SK-N-DZ (cell line): Measurements from ENCODE around the gene KIAA1328.
A peak's percentile ranks its signal among the peaks of the same experiment; 100 is the strongest.

Experiments
- DNase-seq: peaks from one replicate; pipeline ENCODE4 v3.0.0-alpha.2; 2015; ENCODE audit warnings: low spot score

The KIAA1328 gene

DNA sequence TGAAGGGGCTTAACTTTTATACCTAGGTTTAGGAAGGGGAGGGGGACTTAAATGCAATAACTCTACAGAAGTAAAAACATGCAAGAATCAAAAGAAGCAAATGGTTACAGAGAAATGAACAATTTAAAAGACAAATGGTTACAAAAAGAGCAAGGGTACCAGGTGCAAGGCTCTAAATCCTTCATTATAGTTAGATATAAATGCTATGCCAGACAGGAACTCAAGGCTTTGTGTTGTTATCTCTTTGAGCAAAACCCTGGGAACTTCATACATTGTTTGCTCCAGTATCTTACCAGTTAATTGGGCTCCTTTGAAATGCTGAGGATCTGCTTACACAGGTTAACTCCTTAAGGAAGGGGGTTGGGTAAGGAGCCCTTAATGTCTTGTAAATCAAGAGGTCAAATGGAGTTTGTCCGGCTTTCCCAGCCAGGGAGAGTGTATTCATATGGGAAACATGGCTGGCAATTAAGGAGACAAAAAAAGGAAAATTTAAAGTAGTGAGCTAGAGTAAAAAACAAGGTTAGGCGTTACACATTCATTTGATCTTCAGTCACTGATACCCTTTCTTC, 389.2 kb downstream of the KIAA1328 start:
- DNase-seq, result no peak

DNA sequence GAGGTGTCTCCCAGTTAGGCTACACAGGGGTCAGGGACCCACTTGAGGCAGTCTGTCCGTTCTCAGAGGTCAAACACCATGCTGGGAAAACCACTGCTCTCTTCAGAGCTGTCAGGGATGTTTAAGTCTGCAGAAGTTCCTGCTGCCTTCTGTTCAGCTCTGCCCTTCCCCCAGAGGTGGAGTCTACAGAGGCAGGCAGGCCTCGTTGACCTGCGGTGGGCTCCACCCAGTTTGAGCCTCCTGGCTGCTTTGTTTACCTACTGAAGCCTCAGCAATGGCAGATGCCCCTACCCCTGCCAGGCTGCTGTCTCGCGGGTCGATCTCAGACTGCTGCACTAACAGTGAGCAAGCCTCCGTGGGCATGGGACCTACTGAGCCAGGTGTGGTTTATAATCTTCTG, 390.3 kb downstream of the KIAA1328 start:
- DNase-seq, result no peak

DNA sequence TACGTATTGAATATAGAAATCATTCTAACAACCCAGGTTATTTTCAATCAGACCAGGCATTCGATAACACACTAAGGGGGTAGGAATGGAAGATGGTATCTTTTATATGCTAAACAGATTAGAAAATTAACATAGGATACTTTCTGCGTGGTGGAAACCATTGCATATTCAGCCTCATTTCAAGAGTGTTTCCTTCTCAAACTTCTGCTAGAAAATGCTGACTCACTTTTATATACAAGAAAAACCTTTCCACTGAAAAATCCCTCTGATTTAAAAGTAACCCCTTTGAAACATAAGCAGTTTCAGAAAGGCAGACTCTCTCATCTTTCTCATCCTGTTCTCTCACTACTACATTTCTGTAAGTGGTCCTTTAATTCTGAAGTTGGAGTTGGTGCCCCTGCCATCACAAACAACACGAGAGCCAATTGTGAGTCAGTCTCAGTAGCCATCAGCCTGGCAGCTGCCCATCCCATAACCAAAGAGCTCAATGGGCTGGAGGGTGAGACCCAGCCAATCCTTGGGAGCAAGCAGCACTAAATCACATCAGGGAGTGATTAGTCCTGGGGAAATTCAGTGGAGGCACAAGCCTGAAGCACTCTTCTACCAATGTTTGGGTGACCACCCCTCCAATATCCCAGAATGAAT, 393.5 kb downstream of the KIAA1328 start:
- no peak for DNase-seq

GRCh38 chr18:37222999-37223378, 394.1 kb downstream of the KIAA1328 start:
- DNase-seq, result no peak

DNA sequence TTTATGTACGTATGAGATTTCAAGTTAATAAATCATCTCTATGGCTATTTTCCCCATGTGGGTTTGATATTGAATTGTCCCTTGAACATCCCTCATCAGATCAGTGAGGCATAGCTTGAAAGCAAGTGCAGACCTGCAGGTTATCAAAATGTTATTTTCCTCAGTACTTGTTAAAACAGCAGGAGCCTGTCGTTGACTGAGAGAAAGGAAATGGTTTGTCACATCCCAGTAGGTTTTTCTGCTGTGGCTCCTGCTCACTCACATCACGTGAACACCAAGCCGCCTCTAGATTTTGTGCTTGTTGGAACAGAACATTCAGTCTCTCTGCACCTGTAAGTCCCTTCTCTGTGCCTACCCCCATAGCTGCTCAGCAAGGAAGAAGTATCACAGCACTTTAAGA, 396.4 kb downstream of the KIAA1328 start:
- DNase-seq, result no peak

GRCh38 chr18:37230768-37231167, 401.8 kb downstream of the KIAA1328 start:
- no peak for DNase-seq

DNA sequence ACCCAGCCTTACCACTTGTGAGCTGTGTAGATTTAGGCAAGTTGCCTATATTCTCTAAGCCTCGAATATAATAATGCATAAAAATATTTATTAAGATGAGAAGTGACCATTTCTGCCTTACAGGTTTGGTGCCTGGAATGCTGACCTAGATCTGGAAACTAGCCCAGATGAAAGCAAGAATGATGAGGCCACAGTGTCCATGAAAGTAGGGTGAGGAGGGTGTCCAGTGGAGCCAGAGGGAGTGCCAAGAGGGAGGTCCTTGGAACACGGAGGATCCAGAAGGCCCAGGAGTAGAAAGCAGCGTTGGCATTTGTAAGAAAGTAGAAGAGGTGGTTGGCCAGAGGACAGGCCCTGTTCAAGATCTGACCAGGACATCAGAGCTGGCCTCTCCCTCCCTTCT, 402.3 kb downstream of the KIAA1328 start:
- no peak for DNase-seq

DNA sequence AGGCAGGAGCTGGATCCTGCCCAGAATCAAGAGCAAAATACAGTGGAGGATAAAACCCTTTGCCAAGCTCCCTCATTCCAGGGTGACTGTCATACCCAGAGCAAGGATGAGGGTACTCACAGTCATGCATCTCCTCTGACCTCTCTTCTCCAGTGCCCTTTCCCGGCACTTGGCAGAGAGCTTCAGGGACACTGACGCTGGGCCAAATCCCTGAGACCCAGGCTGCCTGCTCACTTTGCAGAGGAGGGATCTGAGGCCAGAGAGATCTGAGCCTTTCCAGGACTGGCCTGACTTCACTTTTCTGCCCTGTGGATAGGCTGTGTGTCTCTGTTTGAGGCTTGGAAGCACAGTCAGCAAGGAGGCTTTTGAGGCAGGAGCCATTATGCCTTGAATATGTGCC, 406.7 kb downstream of the KIAA1328 start:
- no peak for DNase-seq

DNA sequence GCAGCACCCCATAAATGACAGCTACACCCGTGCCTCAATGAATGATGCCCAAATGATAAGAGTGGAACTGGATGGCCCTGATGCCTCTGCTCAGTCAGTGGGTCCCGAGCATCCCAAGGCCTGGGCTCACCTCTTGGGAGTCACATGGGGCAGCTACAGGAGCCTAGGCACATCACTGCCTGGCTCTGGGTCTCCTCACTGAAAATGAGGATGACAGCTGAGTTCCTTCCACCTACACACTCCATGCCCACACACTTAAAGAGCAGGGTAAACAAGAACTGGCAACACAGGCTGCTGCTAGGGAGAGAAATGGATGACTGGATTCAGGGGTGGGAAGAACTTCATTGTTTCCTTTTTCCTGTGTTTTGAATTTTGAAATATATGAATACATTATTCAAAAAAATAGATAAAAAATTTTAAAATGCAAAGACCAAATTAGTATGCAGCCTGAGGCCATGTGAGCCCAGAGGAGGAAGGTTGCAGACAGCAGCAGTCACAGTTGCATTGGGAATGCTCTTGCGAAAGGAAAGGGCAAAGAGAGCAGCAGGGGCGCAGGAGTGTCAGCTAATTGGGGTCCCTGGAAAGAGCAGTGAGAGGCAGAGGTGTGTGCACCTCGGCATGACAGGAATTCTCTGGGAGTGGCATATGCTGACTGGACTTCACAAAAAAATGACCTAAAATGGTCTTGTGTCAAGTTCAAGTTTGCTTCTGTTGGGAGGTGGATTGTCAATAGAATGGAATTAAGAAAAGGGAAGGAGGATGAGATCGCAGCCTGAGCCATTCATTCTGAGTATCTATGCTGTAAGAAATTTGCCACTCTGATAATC, 409.6 kb downstream of the KIAA1328 start:
- DNase-seq, result peak; percentile 72

DNA sequence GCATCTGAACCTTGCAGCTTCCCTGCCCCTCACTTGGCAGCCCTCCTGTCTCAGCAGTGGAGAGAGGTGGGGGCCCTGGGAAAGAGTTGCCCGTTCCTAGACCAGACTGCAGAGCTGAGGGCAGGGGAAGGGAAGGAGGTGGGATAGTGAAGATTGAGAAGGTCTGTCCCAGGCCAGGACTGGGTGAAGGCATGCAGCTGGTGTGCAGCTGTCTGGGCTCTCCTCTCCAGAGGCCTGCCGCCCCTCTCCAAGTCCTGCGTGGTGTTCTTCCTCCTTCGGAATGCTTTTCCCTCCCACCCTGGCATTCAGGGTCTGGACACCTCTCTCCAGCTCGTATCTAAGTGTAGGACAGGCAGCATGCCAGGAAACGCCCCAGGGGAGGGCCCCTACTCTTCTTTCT, 413.2 kb downstream of the KIAA1328 start:
- no peak for DNase-seq

DNA sequence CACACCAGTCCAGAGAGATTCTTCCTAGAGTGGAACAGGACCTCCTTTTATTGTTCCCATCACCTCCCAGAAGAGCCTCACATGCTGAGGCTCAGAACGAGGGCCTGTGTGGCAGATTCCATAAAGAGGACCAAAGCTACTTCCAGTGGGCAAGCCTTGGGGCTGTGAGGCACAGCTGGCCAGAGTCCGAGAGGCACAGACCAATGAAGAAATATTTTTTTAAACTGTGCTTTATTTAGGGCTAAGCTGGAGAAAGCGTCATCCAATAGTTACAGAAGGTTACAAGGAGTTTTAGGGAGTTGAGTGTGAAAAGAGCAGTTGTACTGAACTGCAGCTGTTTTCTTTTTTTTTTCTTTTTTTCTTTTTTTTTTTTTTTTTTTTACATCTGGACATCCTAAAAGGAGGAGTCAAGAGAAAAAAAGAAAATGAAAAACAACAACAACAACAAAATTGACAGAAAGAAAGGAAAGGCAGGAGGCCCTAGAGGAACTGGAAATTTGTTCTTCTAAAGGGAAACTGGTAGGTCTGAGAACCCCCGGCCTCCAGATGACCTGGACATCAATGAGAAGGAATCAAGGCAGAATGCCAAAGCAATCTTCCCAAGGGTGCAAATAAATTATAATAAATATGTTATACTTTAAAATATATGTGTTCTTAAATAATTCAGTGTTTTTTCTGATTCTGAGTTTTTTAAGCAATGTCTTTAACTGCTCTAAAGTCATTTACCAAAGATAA, 414.1 kb downstream of the KIAA1328 start:
- DNase-seq, result no peak

- DNase-seq, result no peak
Measured at GRCh38 chr18:37243741-37244140, 414.8 kb downstream of the KIAA1328 start.

DNA sequence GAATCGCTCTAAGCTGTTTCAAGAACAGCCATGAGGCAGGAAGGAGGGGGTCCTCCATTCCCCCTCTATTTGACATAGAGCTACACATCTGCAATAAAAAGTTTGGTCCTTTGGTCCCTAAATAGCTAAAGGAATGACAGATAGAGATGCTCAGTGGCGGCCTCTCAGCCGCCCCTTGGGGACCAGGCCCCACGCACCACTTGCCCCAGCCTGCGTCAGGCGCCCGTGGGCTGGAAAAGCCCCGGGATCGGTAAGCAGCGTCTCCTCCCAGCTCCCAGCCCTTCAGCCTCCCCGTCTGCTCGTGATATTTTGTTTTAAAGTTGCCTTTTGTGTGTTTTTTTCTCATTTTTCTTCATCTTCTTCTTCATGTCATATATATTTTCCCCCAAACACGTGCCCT, 415.7 kb downstream of the KIAA1328 start:
- DNase-seq, result no peak

GRCh38 chr18:37246779-37247340, 417.9 kb downstream of the KIAA1328 start:
- no peak for DNase-seq

- DNase-seq, result no peak
Measured at GRCh38 chr18:37247497-37248161, 418.7 kb downstream of the KIAA1328 start.

- DNase-seq, result no peak
Measured at GRCh38 chr18:37248281-37248680, 419.4 kb downstream of the KIAA1328 start.

DNA sequence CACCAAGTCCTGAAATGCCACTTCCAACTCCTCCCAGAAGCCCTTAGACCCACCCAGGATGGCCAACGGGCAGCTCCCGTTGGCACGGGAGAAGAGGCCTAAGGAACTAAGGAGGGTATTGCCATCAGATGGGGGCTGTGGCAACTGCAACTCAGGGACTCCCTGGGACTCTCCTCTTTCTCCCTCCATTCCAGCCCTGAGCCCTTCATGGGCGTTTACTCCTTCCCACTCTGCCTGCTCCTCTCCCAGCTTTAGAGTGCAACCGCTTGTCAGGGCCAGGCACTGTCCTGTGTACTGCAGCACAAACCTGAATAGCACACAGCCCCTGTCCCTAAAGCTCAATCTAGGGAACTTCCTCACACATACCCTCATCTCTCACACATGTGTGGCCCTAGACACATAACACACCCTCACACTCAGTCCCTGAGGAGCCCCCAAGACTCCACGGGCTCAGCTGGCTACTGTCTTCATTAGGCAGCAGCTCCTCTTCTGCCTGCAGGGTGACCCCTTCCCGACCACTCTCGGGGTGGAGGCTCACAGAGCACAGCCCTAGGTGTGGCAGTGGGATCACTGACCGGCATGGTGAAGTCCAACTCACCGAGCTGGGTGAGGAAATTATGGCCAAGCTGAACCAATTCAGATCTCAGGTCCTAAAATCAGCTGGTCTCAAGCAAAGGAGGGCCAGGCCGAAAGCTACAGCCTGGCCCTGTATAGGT, 420.4 kb downstream of the KIAA1328 start:
- no peak for DNase-seq

DNA sequence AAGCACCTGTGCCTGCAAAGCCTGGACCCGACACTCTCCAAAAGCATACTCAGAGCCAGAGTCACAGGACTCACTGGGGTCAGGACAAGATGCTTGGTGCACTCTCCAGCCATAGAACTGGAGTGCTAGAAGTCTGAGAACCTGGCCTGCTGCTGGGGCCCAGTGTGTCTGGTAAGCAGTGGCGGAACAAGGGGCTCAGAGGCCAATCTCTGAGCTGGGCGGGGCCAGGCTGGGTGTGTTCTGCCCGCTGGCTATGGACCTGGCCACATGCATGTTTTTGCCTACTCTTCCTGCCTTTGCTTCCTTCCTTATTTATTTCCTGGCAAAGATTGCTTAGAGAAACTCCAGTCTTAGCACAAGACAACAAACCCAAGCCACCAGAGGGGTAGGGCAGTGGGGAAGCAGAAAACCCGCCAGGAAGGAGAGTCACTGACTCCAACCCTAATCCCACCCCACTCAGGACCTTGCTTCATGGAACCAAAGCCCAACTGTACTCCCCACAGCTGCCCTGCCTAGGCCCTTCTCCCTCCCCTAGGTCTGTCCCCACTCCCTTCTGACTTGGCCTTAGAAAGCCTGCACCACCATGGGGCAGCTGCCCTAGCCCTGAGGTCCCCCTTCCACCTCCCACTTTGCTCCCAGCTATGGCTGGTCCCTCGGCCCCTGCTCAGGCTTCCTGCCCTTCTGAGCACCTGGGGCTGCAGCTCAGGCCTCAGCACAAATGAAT, 421.1 kb downstream of the KIAA1328 start:
- no peak for DNase-seq

DNA sequence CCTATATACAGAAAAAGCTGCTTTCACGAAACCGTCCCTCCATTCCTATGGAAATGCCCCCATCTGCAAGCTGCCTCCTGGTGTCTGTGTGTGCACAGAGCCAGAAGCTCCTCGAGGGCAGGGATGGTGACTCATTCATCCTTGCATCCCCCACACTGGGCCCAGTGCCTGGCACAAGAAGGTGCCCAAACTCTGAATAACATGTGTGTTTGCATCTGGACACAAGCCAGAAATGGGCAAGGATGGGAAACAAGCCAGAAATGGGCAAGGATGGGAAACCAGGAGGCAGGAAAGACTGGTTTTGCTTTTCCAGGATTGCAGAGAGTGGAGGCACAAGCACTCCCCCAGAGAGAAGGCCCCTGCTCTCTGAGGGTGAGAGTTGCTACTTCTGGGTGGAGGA, 422.8 kb downstream of the KIAA1328 start:
- DNase-seq, result no peak

DNA sequence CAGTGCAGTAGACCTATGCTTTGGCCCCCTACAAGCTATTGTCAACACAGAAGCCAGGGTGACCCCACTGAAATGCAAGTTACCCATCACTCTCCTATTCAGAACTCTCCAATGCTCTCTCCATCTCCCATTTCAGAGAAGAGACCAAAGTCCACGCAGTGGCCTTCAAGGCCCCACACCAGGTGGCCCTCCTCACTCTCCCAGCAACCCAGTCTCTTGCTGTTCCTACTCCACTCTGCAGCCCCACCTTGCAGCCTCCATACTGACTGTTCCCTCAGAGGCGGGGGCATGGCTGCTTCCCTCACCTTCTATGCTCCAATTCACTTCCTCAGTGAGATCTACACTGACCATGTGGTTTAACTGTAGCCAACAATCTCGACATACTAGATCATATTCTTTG, 423.4 kb downstream of the KIAA1328 start:
- no peak for DNase-seq
